Measurements from ENCODE around the gene DIP2B.
"Not testable (repeated sequence)": the region's sequence is repeated elsewhere in the genome, so short reads cannot be mapped to it uniquely, and the experiment has no call there.

DIP2B gene

GRCh38 chr12:50765095-50765911, 260.5 kb downstream of the DIP2B start:
- no peak for DNase-seq (ENCODE audit: low read depth in 2 of 2, low spot score in 1 of 2)

- no peak for DNase-seq (ENCODE audit: low read depth in 2 of 2, low spot score in 1 of 2)
Observed at GRCh38 chr12:50768391-50768790, 263.6 kb downstream of the DIP2B start.

DNA sequence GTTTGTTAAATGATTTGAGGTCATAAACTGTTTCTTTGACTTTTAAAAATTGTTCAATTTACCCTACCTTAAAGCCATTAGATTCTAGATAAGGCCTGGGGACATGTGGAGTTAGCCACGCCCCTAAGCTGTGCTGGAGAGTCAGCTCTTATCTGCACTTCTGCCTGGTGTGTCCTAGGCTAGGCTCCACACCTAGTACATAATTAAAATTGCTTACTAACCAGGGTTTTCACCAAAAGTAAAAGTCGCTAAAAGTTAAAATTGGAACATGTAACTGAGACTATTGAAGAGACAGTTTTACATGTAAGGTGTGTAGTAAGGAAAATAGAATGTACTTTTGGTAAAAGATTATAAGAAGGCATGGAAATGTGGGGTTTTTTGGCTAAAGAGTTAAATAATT, 264.0 kb downstream of the DIP2B start:
- DNase-seq (ENCODE audit: low read depth in 2 of 2, low spot score in 1 of 2), result not testable (repeated sequence)

DNA sequence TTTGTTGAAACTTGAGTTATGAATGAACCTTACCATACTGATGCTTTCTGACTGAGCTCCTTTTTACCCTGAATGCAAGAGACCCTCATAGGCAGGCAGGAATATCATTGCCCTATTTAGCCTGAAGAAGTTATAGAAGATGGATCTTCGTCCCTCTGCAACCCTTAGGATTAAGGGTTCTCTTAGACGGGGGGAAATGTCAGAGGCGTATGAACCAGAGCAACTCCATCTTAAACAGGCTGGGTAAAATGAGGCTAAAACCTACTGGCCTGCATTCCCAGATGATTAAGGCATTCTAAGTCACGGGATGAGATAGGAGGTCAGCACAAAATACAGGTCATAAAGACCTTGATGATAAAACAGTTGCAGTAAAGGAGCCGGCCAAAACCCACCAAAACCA, 266.6 kb downstream of the DIP2B start:
- DNase-seq (ENCODE audit: low read depth in 2 of 2, low spot score in 1 of 2), result no peak

- DNase-seq (ENCODE audit: low read depth in 2 of 2, low spot score in 1 of 2), result no peak
Observed at GRCh38 chr12:50772470-50772869, 267.7 kb downstream of the DIP2B start.

DNA sequence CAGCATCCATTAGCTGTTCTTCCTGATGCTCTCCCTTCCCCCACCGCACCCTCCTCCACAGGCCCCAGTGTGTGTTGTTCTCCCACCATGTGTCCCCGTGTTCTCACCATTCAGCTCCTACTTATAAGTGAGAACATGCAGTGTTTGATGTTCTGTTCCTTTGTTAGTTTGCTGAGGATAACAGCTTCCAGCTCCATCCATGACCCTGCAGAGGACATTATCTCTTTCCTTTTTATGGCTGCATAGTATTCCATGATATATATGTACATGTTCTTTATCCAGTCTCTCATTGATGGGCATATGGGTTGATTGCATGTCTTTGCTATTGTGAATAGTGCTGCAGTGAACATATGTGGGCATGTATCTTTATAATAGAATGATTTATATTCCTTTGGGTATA, 268.1 kb downstream of the DIP2B start:
- DNase-seq (ENCODE audit: low read depth in 2 of 2, low spot score in 1 of 2), result no peak

DNA sequence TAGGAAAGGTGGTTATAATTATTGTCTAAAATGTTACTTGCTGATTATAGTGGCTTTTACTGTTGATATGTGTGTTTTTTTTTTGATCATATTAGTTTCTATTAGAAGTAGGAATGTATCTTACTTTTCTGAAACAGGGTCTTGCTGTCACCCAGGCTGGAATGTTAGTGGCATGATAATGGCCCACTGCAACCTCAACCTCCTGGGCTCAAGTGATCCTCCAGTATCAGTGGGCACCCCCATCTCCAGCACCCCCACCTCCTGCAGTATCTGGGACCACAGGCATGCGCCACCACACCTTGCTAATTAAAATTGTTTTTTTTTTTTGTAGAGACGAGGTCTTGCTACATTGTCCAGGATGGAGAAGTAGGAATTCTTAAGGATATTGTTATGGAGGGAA, 270.5 kb downstream of the DIP2B start:
- DNase-seq (ENCODE audit: low read depth in 2 of 2, low spot score in 1 of 2), result no peak

GRCh38 chr12:50776749-50777728, 272.3 kb downstream of the DIP2B start:
- no peak for DNase-seq (ENCODE audit: low read depth in 2 of 2, low spot score in 1 of 2)

GRCh38 chr12:50778663-50779590, 274.1 kb downstream of the DIP2B start:
- DNase-seq (ENCODE audit: low read depth in 2 of 2, low spot score in 1 of 2), result no peak

- no peak for DNase-seq (ENCODE audit: low read depth in 2 of 2, low spot score in 1 of 2)
Observed at GRCh38 chr12:50780013-50780412, 275.2 kb downstream of the DIP2B start.

DNA sequence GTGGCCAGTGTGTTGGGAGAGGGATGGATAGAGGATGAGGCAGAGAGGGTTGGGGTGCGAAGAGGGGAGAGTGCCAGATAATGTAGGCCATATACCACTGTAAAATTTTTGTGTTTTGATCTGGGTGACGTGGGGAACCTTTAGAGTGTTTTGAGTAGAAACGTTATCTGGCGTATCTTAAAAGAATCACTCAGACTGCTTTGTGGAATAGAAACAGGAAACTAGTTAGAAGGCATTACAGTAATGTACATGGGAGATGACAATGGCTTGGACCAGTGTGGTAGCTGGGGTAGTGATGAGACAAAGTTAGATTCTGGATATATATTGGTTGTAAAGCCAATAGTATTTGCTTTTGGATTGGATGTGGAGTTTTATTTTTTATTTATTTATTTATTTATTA, 279.7 kb downstream of the DIP2B start:
- DNase-seq (ENCODE audit: low read depth in 2 of 2, low spot score in 1 of 2), result no peak

DNA sequence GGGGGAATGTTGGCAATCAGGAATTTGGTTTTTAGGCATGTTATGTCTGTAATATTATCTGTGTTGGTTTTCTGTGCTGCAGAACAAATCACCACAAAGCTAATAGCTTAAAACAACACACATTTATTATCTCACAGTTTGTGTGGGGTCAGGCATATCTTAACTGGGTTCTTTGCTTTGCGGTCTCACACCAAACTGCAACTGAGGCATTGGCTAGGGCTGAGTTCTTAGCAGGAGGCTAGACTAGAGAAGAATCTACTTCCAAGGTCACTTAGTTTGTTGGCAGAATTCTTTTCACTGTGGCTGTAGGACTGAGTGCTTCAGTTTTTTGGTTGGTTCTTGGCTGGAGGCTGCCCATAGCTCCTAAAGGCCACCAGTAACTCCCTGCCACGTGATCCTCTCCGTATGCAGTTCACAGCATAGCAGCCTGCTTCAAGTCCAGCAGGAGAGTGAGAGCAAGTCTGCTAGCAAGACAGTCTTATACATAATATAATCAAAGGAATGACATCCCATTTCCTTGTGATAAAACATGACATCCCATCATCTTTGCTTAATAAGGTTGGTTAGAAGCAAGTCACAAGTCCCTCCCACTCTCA, 280.7 kb downstream of the DIP2B start:
- no peak for DNase-seq (ENCODE audit: low read depth in 2 of 2, low spot score in 1 of 2)

DNA sequence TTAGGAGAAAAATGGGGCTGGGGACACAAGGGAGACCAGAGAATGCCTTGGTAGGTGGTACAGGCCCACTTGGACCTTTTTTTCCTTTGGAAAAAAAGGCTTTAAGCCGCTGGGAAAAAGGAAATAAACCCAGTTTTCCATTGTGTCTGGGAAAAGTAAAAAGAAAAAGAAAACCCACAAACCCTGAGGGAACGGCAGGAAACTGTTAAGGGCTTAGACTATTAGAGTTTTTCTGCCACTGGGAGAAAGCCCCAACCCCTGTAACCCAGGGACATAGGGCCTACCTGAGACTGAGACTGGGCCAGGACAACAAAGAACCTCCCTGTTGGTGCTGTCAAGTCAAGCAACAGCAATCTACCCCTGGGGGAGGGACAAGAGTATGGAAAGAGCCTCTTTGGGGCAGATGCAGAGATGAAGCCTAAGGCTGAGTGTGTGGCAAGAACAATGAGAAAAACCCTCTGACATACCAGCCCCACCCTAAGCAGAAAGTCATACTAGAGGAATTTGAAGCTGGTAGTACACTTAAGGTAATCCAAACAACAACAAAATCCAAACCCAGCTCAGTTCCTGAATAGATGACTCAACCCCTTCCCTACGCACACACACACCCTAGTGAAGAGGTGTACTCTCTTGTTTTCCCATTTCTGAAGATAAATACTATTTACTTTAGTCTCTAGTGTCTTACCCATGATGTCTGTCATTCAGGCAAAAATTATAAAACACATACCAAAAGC, 281.9 kb downstream of the DIP2B start:
- no peak for DNase-seq (ENCODE audit: low read depth in 2 of 2, low spot score in 1 of 2)

GRCh38 chr12:50787618-50788017, 282.8 kb downstream of the DIP2B start:
- DNase-seq (ENCODE audit: low read depth in 2 of 2, low spot score in 1 of 2), result no peak

GRCh38 chr12:50788561-50788960, 283.8 kb downstream of the DIP2B start:
- no peak for DNase-seq (ENCODE audit: low read depth in 2 of 2, low spot score in 1 of 2)

- DNase-seq (ENCODE audit: low read depth in 2 of 2, low spot score in 1 of 2), result no peak
Observed at GRCh38 chr12:50790081-50790480, 285.3 kb downstream of the DIP2B start.
